Raji (cell line): ENCODE measurements around the gene FBXL12.

Experiments
- POLR2A ChIP-seq: IDR thresholded peaks from 2 replicates; pipeline ENCODE4 v1.6.1; 2011; ENCODE audit warnings: low read depth, low read length, control low read depth; ENCODE audit not compliant: insufficient read depth

FBXL12 gene

DNA sequence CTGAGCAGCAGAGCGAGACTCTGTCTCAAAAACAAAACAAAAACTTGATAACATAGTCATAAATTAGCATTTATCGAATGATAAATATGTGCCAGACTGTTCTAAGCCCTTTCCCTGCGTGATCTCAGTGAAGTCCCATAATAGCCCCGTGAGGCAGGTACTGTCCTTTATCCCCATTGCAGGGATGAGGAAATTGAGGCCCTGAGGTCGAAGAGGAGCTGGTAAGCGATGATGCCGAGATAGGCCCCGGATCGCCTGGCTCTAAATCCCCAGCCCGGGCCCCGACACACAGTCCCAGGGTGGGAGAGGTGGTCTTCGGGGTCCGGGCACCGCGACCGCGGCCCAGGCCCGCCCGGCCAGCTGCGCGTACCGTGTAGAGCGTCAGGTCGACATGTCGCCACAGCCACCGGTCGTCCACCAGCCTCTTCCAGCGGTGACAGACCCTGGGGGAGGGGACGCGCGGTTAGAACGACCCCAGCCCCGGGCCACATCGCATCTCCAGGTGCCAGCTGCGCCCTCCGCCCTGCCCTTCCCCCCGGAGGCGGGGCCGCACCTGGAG lies 625 bp downstream of the FBXL12 start:
- no peak for TF ChIP-seq POLR2A

GRCh38 chr19:9811139-9811538 lies 7.7 kb downstream of the FBXL12 start:
- TF ChIP-seq POLR2A: no peak

DNA sequence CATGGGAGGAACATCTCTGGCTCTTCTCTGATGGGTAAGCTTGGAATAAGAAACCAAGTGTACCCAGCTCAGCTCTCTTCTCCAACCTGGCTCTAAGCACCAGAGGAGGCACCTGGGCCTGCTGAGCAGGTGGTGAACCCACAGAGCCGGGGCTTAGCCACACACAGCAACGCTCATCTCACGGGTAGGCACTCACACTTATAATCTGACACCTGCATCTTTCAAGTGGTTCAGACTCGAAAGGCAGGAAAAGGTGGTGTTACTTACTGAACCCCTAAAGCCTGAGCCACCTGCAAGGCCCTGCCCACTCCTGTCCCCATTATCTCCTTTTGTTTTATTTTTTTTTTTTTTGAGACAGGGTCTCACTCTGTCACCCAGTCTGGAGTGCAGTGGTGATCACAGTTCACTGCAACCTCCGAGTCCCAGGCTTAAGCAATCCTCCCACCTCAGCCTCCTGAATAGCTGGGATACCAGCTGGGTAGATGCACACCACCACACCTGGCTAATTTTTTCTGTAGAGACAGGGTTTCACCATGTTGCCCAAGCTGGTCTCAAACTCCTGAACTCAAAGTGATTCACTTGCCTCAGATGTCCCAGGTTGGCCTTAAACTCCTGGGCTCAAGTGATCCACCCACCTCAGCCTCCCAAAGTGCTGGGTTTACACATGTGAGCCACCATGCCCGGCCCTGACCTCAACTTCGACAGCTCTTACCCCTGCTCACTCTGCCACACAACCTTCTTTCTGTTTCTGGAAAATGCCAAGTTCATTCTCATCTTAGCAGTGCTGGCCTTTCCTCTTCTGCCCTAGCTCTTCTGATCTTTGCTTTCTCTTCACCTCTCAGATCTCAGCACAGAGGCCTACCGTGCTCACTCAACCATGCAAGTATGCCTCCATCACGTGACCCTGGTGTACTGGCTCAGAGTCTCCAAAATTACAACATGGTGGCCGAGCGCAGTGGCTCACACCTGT lies 9.7 kb downstream of the FBXL12 start:
- no peak for TF ChIP-seq POLR2A

DNA sequence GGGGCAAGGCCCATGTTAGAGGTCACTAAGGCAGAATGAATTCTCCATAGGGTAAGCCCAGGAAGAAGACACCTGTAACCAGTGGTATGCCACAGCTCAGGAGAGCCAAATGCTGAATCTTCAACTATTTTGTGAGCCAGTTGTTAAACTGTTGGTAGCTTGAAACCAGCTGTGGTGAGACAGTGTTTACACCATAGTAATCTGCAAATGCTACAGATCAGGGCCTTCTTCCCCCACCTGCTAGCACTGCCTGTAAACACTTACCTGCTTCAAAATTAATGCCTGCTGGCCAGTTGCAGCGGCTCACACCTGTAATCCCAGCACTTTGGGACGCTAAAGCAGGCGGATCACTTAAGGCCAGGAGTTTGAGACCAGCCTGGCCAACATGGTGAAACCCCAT lies 12.1 kb downstream of the FBXL12 start:
- TF ChIP-seq POLR2A: no peak

DNA sequence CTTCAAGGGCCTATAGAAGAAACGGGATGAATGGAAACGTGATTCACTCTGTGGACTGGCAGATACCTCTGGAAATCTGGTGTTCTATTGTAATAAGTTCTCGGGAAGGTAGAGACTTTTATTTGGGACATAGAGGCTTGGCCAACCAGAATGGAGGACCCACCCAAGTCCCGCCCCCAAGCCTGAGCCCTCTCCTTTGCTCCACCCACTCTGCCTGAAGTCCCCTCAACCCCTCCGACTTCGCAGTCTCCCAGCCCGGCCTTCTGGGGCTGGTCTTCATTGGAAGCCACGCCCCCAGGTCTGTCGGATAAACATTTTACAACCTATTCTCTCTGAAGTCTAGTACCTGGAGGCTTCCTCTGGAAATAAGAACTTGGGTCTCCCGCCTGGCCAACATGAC lies 16.9 kb downstream of the FBXL12 start:
- no peak for TF ChIP-seq POLR2A

GRCh38 chr19:9799162-9799561 lies 19.7 kb downstream of the FBXL12 start:
- TF ChIP-seq POLR2A: no peak

GRCh38 chr19:9797871-9798270 lies 21.0 kb downstream of the FBXL12 start:
- TF ChIP-seq POLR2A: no peak

- no peak for TF ChIP-seq POLR2A
Measured at GRCh38 chr19:9796113-9796773, 22.6 kb downstream of the FBXL12 start.

GRCh38 chr19:9793071-9793591 lies 25.7 kb downstream of the FBXL12 start:
- TF ChIP-seq POLR2A: no peak

- peak; percentile 55 for TF ChIP-seq POLR2A
Measured at GRCh38 chr19:9792206-9793070, 26.4 kb downstream of the FBXL12 start.

GRCh38 chr19:9791552-9792205 lies 27.2 kb downstream of the FBXL12 start:
- peak; percentile 21; the same call in 1 of the 2 replicates for TF ChIP-seq POLR2A

DNA sequence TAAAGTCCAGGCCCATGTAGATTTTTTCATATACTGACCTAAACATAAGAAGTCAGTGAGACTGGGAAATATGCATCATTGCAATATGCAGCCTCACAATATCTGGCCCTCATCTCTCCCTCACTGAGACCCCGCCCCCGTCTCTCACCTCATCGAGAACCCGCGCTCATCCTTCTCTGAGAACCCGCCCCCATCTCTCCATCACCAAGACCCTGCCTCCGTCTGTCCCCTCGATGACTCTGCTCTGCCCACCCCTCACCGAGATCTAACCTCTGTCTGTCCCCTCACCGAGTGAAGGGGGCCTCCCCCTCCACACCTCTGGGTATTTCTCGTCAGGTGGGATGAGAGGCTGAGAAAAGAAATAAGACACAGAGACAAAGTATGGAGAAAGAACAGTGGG lies 29.8 kb downstream of the FBXL12 start:
- TF ChIP-seq POLR2A: no peak

DNA sequence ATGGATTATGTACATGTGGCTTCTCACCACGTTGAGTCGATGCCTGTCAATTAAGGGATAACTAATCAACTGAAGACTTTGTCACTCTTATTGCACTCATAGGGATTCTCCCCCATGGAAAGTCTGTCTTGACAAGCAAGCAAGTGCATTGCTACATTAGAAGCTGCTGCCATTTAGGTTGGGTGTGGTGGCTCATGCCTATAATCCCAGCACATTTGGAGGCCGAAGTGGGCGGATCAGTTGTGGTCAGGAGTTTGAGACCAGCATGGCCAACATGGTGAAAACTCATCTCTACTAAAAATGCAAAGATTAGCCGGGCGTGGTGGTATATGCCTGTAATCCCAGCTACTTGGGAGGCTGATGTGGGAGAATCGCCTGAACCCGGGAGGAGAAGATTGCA lies 32.1 kb downstream of the FBXL12 start:
- no peak for TF ChIP-seq POLR2A

GRCh38 chr19:9786342-9786741 lies 32.5 kb downstream of the FBXL12 start:
- TF ChIP-seq POLR2A: no peak
